HG02970 (cell line): ENCODE measurements around the gene MIGA1.

ENCODE experiments used
- ATAC-seq: cut with Tn5 transposase; IDR thresholded peaks from one replicate; pipeline ENCODE4 v1.9.1; 2021; ENCODE audit warnings: mild to moderate bottlenecking, moderate library complexity, moderate number of reproducible peaks; ENCODE audit not compliant: unreplicated experiment, low FRiP score

Gene MIGA1

DNA sequence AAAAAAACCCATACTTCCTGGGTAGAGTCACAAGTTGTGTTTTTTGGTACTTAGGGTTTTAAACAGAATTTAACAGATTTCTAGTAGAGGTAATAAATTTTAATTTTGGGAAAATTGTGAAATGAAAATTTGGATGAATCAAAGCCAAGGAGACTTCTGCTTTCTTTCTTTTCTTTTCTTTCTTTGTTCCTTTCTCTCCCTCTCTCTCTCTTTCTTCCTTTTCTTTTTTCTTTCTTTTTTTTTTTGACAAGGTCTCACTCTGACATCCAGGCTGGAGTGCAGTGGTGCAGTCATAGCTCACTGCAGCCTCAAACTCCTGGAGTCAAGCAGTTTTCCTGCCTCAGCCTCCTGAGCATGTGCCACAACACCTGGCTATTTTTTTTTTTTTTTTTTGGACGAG is 62.1 kb downstream of the MIGA1 start:
- ATAC-seq, result no peak

- ATAC-seq, result no peak
Observed at GRCh38 chr1:77845951-77846350, 66.5 kb downstream of the MIGA1 start.

GRCh38 chr1:77846966-77847365 is 67.5 kb downstream of the MIGA1 start:
- ATAC-seq, result no peak

DNA sequence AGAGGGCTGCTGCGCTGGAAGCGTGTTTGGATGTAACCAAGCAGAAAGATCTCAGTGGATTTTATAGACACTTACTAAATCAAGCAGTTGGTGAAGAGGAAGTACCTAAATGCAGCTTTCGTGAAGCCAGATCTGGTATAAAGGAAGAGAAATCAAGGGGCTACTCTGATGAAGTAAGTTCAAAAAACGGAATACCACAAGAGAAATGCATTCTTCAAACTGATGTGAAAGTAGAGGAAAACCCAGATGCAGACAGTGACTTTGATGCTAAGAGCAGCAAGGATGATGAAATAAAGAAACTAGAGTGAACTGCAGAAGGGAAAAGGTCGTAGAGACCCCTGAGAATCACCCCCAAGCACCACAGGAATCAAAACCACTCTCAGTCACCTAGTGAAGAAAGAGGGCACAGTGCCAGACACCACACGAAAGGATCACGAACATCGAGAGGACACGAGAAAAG is 68.2 kb downstream of the MIGA1 start:
- no peak for ATAC-seq

DNA sequence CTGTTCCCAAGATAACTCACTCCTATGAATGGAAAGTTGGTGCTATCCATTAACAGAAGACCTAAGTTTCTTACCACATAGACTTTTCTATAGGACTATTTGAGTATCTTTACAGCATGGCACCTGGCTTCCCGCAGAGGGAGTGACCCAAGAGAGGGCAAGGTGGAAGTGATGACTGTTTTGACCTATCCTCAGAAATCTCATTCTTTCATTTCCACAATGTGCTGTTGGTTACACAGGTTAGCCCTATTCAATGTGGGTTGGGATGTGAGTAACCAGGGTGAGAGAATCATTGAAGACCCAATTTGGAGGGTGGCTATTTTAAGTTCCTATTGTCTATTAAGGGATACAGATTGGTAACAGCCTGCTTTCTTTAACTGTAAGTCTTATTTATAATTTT is 70.6 kb downstream of the MIGA1 start:
- ATAC-seq, result no peak

DNA sequence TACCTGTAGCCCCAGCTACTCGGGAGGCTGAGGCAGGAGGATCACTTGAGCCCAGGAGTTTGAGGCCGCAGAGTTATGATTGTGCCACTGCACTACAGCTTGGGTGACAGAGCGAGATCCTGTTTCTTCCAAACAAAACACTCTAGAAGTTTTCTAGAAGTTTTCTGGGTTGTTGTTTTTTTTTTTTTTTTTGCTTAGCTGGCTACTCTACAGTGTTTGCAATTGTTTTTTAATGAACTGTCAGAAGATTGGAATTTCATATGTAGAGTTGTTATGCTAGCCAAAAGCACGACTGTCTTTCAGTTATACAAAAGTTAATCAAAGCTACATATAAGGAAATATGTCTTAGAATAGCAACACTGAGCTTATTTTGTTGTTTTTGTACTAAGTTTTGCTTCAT is 78.1 kb downstream of the MIGA1 start:
- no peak for ATAC-seq

GRCh38 chr1:77858725-77859124 is 79.3 kb downstream of the MIGA1 start:
- no peak for ATAC-seq

DNA sequence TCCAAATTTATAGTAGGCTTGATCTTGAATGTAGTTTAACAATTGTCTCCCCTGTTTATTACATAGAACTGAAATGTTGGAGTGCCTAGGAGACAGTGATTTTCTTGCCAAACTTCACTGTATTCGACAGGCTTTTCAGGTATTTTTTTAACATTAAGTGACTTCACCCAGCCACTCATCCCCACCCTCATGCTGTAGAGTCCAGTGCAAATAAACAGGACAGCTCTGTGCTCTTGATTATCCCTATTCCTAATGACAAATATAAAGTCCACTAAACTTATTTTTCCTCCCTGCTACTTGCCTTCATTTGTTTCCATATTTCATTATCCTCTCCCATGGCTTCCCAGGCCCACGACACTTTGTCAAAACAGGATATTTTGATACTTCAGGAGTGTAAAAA is 79.8 kb downstream of the MIGA1 start:
- no peak for ATAC-seq

DNA sequence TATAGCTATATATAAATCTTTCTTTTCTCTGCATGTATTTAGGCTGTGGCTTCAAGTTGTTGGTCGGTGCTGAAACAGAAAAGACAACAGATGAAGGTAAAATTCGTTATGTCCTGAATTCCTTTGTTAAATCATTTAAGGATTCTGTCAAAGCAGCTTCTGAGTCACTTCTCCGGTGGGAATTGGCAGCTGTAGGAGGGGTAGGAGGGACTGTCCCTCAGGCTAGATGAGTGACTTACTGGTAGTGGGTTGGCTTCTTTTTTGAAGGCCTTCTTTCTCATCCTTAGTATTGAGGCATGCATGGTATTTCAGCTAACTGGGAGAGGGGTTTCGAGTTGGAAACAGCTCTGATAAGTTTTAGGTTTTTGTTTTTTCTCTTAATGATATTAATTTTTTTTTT is 86.8 kb downstream of the MIGA1 start:
- ATAC-seq, result no peak

- no peak for ATAC-seq
Observed at GRCh38 chr1:77872645-77873044, 93.2 kb downstream of the MIGA1 start.

- ATAC-seq, result no peak
Observed at GRCh38 chr1:77873461-77873860, 94.0 kb downstream of the MIGA1 start.

GRCh38 chr1:77874804-77875445 is 95.5 kb downstream of the MIGA1 start:
- ATAC-seq, result no peak

- no peak for ATAC-seq
Observed at GRCh38 chr1:77876884-77877283, 97.4 kb downstream of the MIGA1 start.

DNA sequence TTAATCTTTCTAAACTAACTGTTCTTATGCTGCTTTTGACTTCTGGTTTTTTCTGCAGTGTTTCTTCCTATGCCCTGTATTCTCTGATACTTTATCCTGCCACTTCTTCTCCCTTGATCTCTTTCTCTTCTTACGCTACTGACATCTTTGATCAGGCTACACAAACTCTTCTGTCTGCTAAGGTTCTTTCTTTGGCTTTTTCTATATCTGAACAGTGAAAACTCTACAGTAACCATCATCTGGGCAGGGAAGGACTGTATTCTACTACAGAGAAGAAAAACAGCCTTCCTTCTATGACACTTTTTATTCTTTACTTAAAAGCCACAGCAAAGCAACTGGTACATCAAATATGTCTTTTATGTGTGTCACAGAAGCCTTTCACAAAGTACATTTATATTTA is 101.6 kb downstream of the MIGA1 start:
- ATAC-seq, result no peak

- no peak for ATAC-seq
Observed at GRCh38 chr1:77882411-77882810, 103.0 kb downstream of the MIGA1 start.

DNA sequence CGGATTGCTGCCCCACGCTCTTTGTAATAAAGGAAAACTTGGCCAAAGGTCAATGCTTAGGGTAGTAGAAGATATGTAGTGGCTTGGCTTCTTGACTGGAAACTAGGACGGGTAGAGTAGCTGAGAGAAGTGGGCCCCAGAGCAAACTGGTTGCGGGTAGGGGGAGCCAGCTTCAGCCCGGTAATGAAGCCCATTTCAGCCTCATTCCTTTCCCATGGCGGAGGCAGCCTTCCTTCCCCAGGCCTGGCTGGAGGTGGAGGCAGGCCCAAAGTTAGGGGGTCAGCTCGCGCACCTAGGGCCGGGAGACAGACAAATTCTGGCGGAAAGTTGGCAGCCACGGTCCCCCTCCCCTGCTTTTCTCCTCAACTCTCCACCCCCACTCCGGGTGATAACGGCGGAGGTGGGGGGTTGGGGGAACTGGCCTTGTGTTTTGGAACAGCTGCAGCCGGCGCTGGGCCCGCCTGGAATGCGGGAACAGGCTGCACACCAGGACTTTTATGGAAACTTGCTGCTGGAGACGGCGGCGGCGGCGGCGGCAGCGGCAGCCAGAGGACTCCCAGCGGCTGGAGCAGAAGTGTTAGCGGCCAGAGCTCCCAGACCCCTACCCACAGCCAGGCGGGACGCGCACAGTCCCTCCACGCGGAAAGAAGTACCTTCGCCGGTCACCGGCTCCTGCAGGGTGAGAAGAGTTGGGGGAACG is 108.8 kb downstream of the MIGA1 start, which contains the start of gene NEXN:
TSS of gene NEXN (plus strand) at position 544 of the 700 bp plus-strand sequence. CDS start 27,483 bp downstream, outside the sequence.
- no peak for ATAC-seq

GRCh38 chr1:77888781-77889642 is 109.6 kb downstream of the MIGA1 start:
- ATAC-seq, result no peak

- ATAC-seq, result no peak
Observed at GRCh38 chr1:77889671-77890070, 110.2 kb downstream of the MIGA1 start.

- no peak for ATAC-seq
Observed at GRCh38 chr1:77891200-77891599, 111.8 kb downstream of the MIGA1 start.

GRCh38 chr1:77899647-77900320 is 120.3 kb downstream of the MIGA1 start:
- ATAC-seq, result no peak
